Endothelial cell (in vitro differentiated cells): Measurements from ENCODE around the gene PHGDH. TPM values are rescaled to one million over a fixed set of nuclear protein-coding genes. Genes with fewer than 3 reads are reported as not detected.

ENCODE experiments used
- DNase-seq: peaks from one replicate; pipeline ENCODE4 v3.0.0; 2021; ENCODE audit warnings: low spot score
- H3K27ac Mint-ChIP-seq: one replicate; pipeline ENCODE4 v1.8.0; 2021; ENCODE audit warnings: mixed read lengths, inconsistent platforms; ENCODE audit not compliant: unreplicated experiment
- H3K27me3 Mint-ChIP-seq: one replicate; pipeline ENCODE4 v1.8.0; 2021; ENCODE audit warnings: mild to moderate bottlenecking, moderate library complexity, mixed read lengths, inconsistent platforms; ENCODE audit not compliant: unreplicated experiment
- H3K36me3 Mint-ChIP-seq: one replicate; pipeline ENCODE4 v1.8.0; 2021; ENCODE audit warnings: mild to moderate bottlenecking, low read depth, mixed read lengths, inconsistent platforms; ENCODE audit not compliant: unreplicated experiment
- H3K4me1 Mint-ChIP-seq: one replicate; pipeline ENCODE4 v1.8.0; 2021; ENCODE audit warnings: mild to moderate bottlenecking, mixed read lengths, inconsistent platforms; ENCODE audit not compliant: unreplicated experiment
- H3K4me3 Mint-ChIP-seq: one replicate; pipeline ENCODE4 v1.8.0; 2021; ENCODE audit warnings: mild to moderate bottlenecking, mixed read lengths, inconsistent platforms; ENCODE audit not compliant: unreplicated experiment
- H3K9me3 Mint-ChIP-seq: one replicate; pipeline ENCODE4 v1.8.0; 2021; ENCODE audit warnings: mixed read lengths, inconsistent platforms; ENCODE audit not compliant: unreplicated experiment
- CTCF ChIP-seq: fragments of 200-600 bp; sonication (generic); IDR thresholded peaks from one replicate; pipeline ENCODE4 v1.5.0; 2021; ENCODE audit warnings: antibody characterized with exemption; ENCODE audit not compliant: unreplicated experiment
- total RNA-seq: library from RNA; stranded (reverse); fragmentation: NEBNext Ultra II Directional; extraction: Animal tissue kit (Norgen Biotek cat#: 25700); gene quantifications from one replicate; pipeline ENCODE4 v1.2.1, GENCODE V29; 2021; ENCODE audit not compliant: unreplicated experiment

Gene PHGDH
- total RNA-seq, 1 donor from 2014 or later = 137 TPM

GRCh38 chr1:119772298-119772697 lies 60.6 kb downstream of the PHGDH start:
- H3K4me3 Mint-ChIP-seq = no peak overlapping the region
- H3K36me3 Mint-ChIP-seq = no peaks in the 10 kb centered on the region
- no peaks in the 10 kb centered on the region for H3K9me3 Mint-ChIP-seq
- no peak for TF ChIP-seq CTCF
- H3K27me3 Mint-ChIP-seq = peaks cover 2% of the 10 kb centered on the region
- no peak overlapping the region for H3K27ac Mint-ChIP-seq
- H3K4me1 Mint-ChIP-seq = peaks cover 2% of the 10 kb centered on the region
- no peak for DNase-seq

GRCh38 chr1:119773711-119774241 lies 62.0 kb downstream of the PHGDH start:
- H3K27me3 Mint-ChIP-seq = peaks cover 2% of the 10 kb centered on the region
- H3K4me3 Mint-ChIP-seq = no peak overlapping the region
- no peak for TF ChIP-seq CTCF
- no peaks in the 10 kb centered on the region for H3K9me3 Mint-ChIP-seq
- peaks cover 2% of the 10 kb centered on the region for H3K4me1 Mint-ChIP-seq
- DNase-seq = no peak
- H3K27ac Mint-ChIP-seq = no peak overlapping the region
- H3K36me3 Mint-ChIP-seq = no peaks in the 10 kb centered on the region

- TF ChIP-seq CTCF = no peak
- no peaks in the 10 kb centered on the region for H3K36me3 Mint-ChIP-seq
- no peak overlapping the region for H3K27ac Mint-ChIP-seq
- no peak overlapping the region for H3K4me3 Mint-ChIP-seq
- H3K4me1 Mint-ChIP-seq = peaks cover 2% of the 10 kb centered on the region
- no peaks in the 10 kb centered on the region for H3K9me3 Mint-ChIP-seq
- no peak for DNase-seq
- peaks cover 2% of the 10 kb centered on the region for H3K27me3 Mint-ChIP-seq
These were observed 63.2 kb downstream of the PHGDH start for GRCh38 chr1:119774746-119775490.

GRCh38 chr1:119778359-119778758 lies 66.6 kb downstream of the PHGDH start:
- Mint-ChIP-seq H3K27me3 (peaks cover 6% of the 10 kb centered on the region), H3K27ac (no peak overlapping the region), H3K9me3 (no peaks in the 10 kb centered on the region), H3K36me3 (no peaks in the 10 kb centered on the region), H3K4me1 (peaks cover 10% of the 10 kb centered on the region), H3K4me3 (no peak overlapping the region)
- no peak for TF ChIP-seq CTCF
- no peak for DNase-seq

GRCh38 chr1:119778886-119779560 lies 67.3 kb downstream of the PHGDH start:
- Mint-ChIP-seq H3K4me1 (peaks cover 12% of the 10 kb centered on the region), H3K27me3 (peaks cover 6% of the 10 kb centered on the region), H3K9me3 (no peaks in the 10 kb centered on the region), H3K27ac (no peak overlapping the region), H3K4me3 (no peak overlapping the region), H3K36me3 (no peaks in the 10 kb centered on the region)
- no peak for TF ChIP-seq CTCF
- no peak for DNase-seq
